GM12878 (cell line): ENCODE measurements around the gene TMC7. TPM values are rescaled to one million over a fixed set of nuclear protein-coding genes. Genes with fewer than 3 reads are reported as not detected.

Experiments used
- ATAC-seq: fragments of 200-7000 bp; cut with Tn5 transposase; 3 replicates; pipeline ENCODE4 v1.9.1; 2020; ENCODE audit warnings: mild to moderate bottlenecking, moderate library complexity
- BruUV-seq: library from RNA; stranded (reverse); fragments of 400-500 nt; replicated peaks from 2 replicates; lab custom pipeline; 2021; lab: Mats Ljungman, UMichigan
- CTCF ChIA-PET: fragments of 300-600 bp; sonication (Branson Sonifier 250); formaldehyde crosslinking; extraction: SDS; loops from one replicate; lab custom pipeline; 2021; ENCODE audit warnings: inconsistent platforms; lab: Yijun Ruan, JAX
- POLR2A ChIA-PET: fragments of 350-600 bp; formaldehyde crosslinking; extraction: SDS; loops from one replicate; lab custom pipeline; 2021; ENCODE audit warnings: inconsistent platforms; lab: Charles Lee
- RAD21 ChIA-PET: fragments of 300-600 bp; sonication (Branson Sonifier 250); formaldehyde crosslinking; loops from one replicate; lab custom pipeline; 2023; ENCODE audit warnings: antibody characterized with exemption; ENCODE audit not compliant: unreplicated experiment; lab: Charles Lee
- SMC1A ChIA-PET: fragments of 300-600 bp; sonication (Branson Sonifier 250); formaldehyde crosslinking; loops from one replicate; lab custom pipeline; 2023; ENCODE audit not compliant: unreplicated experiment, uncharacterized antibody; lab: Charles Lee
- DNase-seq: peaks from one replicate; pipeline ENCODE4 v3.0.0-alpha.2; 2011; ENCODE audit warnings: low read depth, low spot score
- FAIRE-seq: peaks from 3 replicates; lab custom pipeline; 2011; peaks lifted over from hg19 to GRCh38; lab: Jason Lieb, UNC
- H2AFZ ChIP-seq: 2 replicates; pipeline ENCODE4 v1.6.0; 2011; ENCODE audit warnings: low read depth, low read length, control low read depth; ENCODE audit not compliant: control insufficient read depth
- H3K27ac ChIP-seq: 2 replicates; pipeline ENCODE4 v1.5.1; 2011; ENCODE audit warnings: control low read depth; ENCODE audit not compliant: control insufficient read depth, insufficient read depth
- H3K27me3 ChIP-seq, 2 experiments: replicated peaks in 1 of 2; 2 replicates each; pipeline versions ENCODE4 v1.6.0 to v1.6.1; 2011; ENCODE audit warnings: low read length in 1 of 2; ENCODE audit not compliant: control insufficient read depth in 2 of 2, insufficient read depth in 2 of 2
- H3K36me3 ChIP-seq, 2 experiments: 2 replicates each; pipeline ENCODE4 v1.5.1; 2011; ENCODE audit warnings: low read length in 1 of 2; ENCODE audit not compliant: control insufficient read depth in 2 of 2, insufficient read depth in 2 of 2
- H3K4me1 ChIP-seq: 2 replicates; pipeline ENCODE4 v1.6.1; 2011; ENCODE audit warnings: mild to moderate bottlenecking, low read length, moderate library complexity, mixed read lengths; ENCODE audit not compliant: control insufficient read depth, insufficient read depth
- H3K4me2 ChIP-seq: 2 replicates; pipeline ENCODE4 v1.6.0; 2011; ENCODE audit warnings: control low read depth; ENCODE audit not compliant: control insufficient read depth, insufficient read depth
- H3K4me3 ChIP-seq: fragments of 200-600 bp; sonication (generic); 2 replicates; pipeline ENCODE4 v1.5.1; 2016
- H3K79me2 ChIP-seq: 2 replicates; pipeline ENCODE4 v1.6.0; 2011; ENCODE audit warnings: low read length; ENCODE audit not compliant: control insufficient read depth, insufficient read depth
- H3K9ac ChIP-seq: 2 replicates; pipeline ENCODE4 v1.8.0; 2011; ENCODE audit warnings: low read length, control low read depth, mixed read lengths; ENCODE audit not compliant: control insufficient read depth, insufficient read depth
- H3K9me3 ChIP-seq: replicated peaks from 3 replicates; pipeline ENCODE4 v1.5.1; 2011; ENCODE audit warnings: mild to moderate bottlenecking, low read length; ENCODE audit not compliant: control insufficient read depth, insufficient read depth
- H4K20me1 ChIP-seq: 2 replicates; pipeline ENCODE4 v1.6.0; 2011; ENCODE audit not compliant: control insufficient read depth, insufficient read depth
- EP300 ChIP-seq, 2 experiments: fragments of 150-350 bp in 1 of 2; IDR thresholded peaks; 2 replicates each; pipeline ENCODE4 v1.6.1; 2011 to 2012; ENCODE audit warnings: low read depth in 2 of 2, low read length in 2 of 2, borderline replicate concordance in 1 of 2, improper control_type of control experiment in 1 of 2, inconsistent platforms in 1 of 2; ENCODE audit not compliant: control insufficient read depth in 1 of 2
- IRF5 ChIP-seq: fragments of 450-650 bp; IDR thresholded peaks from 2 replicates; pipeline ENCODE4 v1.6.1; 2017; ENCODE audit warnings: borderline replicate concordance
- NR2C1 ChIP-seq: fragments of 450-650 bp; IDR thresholded peaks from 2 replicates; pipeline ENCODE4 v1.6.1; 2017; ENCODE audit warnings: antibody characterized with exemption, mild to moderate bottlenecking, moderate library complexity
- POLR2A ChIP-seq: IDR thresholded peaks from 2 replicates; pipeline ENCODE4 v1.6.1; 2011; ENCODE audit warnings: low read depth, mild to moderate bottlenecking, low read length
- POLR2AphosphoS5 ChIP-seq: IDR thresholded peaks from 2 replicates; pipeline ENCODE4 v1.6.1; 2011; ENCODE audit warnings: mild to moderate bottlenecking, low read length, inconsistent platforms
- RCOR1 ChIP-seq: conservative IDR thresholded peaks from 2 replicates; pipeline ENCODE4 v1.6.1; 2012; ENCODE audit warnings: low read depth, low read length, improper control_type of control experiment
- RELA ChIP-seq: fragments of 450-650 bp; IDR thresholded peaks from 2 replicates; pipeline ENCODE4 v1.8.0; 2014; ENCODE audit warnings: borderline replicate concordance; ENCODE audit not compliant: partially characterized antibody
- RUNX3 ChIP-seq: IDR thresholded peaks from 2 replicates; pipeline ENCODE4 v1.6.1; 2012; ENCODE audit warnings: low read length, inconsistent platforms
- SMAD1 ChIP-seq: fragments of 450-650 bp; IDR thresholded peaks from 2 replicates; pipeline ENCODE4 v1.6.1; 2018; ENCODE audit warnings: mild to moderate bottlenecking, low read depth; ENCODE audit not compliant: partially characterized antibody
- SP1 ChIP-seq: IDR thresholded peaks from one replicate; pipeline ENCODE4 v1.6.1; 2011; ENCODE audit warnings: low read depth, low read length
- SPI1 ChIP-seq: IDR thresholded peaks from 2 replicates; pipeline ENCODE4 v1.6.1; 2011; ENCODE audit warnings: low read depth, mild to moderate bottlenecking, low read length, moderate library complexity, borderline replicate concordance; ENCODE audit not compliant: insufficient read depth
- SREBF1 ChIP-seq: IDR thresholded peaks from 2 replicates; pipeline ENCODE4 v1.6.1; 2012; ENCODE audit warnings: mild to moderate bottlenecking, low read length
- TAF1 ChIP-seq: IDR thresholded peaks from 2 replicates; pipeline ENCODE4 v1.6.1; 2011; ENCODE audit warnings: mild to moderate bottlenecking, low read depth, low read length, borderline replicate concordance
- TCF7 ChIP-seq: IDR thresholded peaks from 2 replicates; pipeline ENCODE4 v1.6.1; 2014; ENCODE audit warnings: antibody characterized with exemption, borderline replicate concordance
- ZBTB11 ChIP-seq: fragments of 450-650 bp; formaldehyde crosslinking; IDR thresholded peaks from 2 replicates; pipeline ENCODE4 v1.5.0; 2022; ENCODE audit warnings: mild to moderate bottlenecking, missing genetic modification characterization
- ZNF687 ChIP-seq: fragments of 450-650 bp; IDR thresholded peaks from 2 replicates; pipeline ENCODE4 v1.6.1; 2017; ENCODE audit warnings: mild to moderate bottlenecking, moderate library complexity
- WGBS: methylation state at CpG from one replicate; pipeline ENCODE4 v1.1.6; 2016; ENCODE audit warnings: low lambda C conversion rate; ENCODE audit not compliant: insufficient replicate concordance, insufficient coverage; ENCODE audit errors: missing lambda C conversion rate; 5-methylcytosine and 5-hydroxymethylcytosine counted together
- in situ Hi-C: fragments of 300-500 bp; cut with MboI; formaldehyde crosslinking; loops from 9 replicates; pipeline ENCODE4 v1.14.3; 2018; ENCODE audit warnings: mixed read lengths
- intact Hi-C: fragments of 100-400 bp; cut with micrococcal nuclease; formaldehyde crosslinking; loops from one replicate; pipeline ENCODE4 v1.14.2; 2022; ENCODE audit not compliant: unreplicated experiment
- polyA plus RNA-seq, 11 experiments: library from polyadenylated mRNA; depleted of rRNA in 4 of 11; unstranded in 6 of 11; stranded (reverse) in 5 of 11; fragments of >200 nt; fragmentation: Nextera tagmentation in 4 of 11; fragmentation: Illumina TruSeq in 1 of 11; extraction: Ambion mirVana in 4 of 11; extraction: Trizol in 1 of 11; gene quantifications; 1 replicate in 1 of 11; 2 replicates in 10 of 11; pipeline versions ENCODE4 v1.2.1 to v1.2.3, GENCODE V29; 2011 to 2016; ENCODE audit warnings: inconsistent platforms in 2 of 11, missing spikeins in 2 of 11, low read depth in 1 of 11
- total RNA-seq, 4 experiments: library from RNA; depleted of rRNA in 3 of 4; stranded (reverse); fragments of >200 nt in 3 of 4; fragmentation: Illumina TruSeq in 1 of 4; extraction: Trizol in 1 of 4; gene quantifications; 2 replicates each; pipeline versions ENCODE4 v1.2.1 to v1.2.3, GENCODE V29; 2013 to 2021

Gene TMC7
- total and polyA plus RNA-seq, 10 of the 15 experiments (the other 5 are each of a cell fraction or from before 2014, with no cell fraction given), result 0.15 TPM; not detected in 9

- RAD21 ChIA-PET, result interaction anchor here (1.5 kb wide), 1 partner anchor 170 kb away, joined by 3 read pairs; no protein-coding TSS in a partner anchor
- no peak overlapping the region for H3K4me3 ChIP-seq
- CTCF ChIA-PET, result no interaction called here
- SMC1A ChIA-PET, result no interaction called here
- H3K36me3 ChIP-seq, result no peaks in the 10 kb centered on the region
- H3K79me2 ChIP-seq, result no peaks in the 10 kb centered on the region
- no peak for TF ChIP-seq RELA
- TF ChIP-seq POLR2AphosphoS5, result no peak
- TF ChIP-seq SMAD1, result no peak
- no peak for TF ChIP-seq ZBTB11 (CRISPR knock-in tag)
- TF ChIP-seq POLR2A, result no peak
- no peak for TF ChIP-seq SP1
- TF ChIP-seq NR2C1, result no peak
- no peak for TF ChIP-seq EP300 (IDR thresholded peaks at IDR 0.05; ENCODE audit: borderline replicate concordance in 1 of 2, control insufficient read depth in 1 of 2, low read depth in 2 of 2, low read length in 2 of 2)
- TF ChIP-seq IRF5, result no peak
- no peak for TF ChIP-seq RUNX3
- TF ChIP-seq ZNF687, result no peak
- TF ChIP-seq RCOR1, result no peak
- TF ChIP-seq SREBF1, result no peak
- no peak for TF ChIP-seq TAF1
- no peak for TF ChIP-seq SPI1
- no peak for TF ChIP-seq TCF7
- H2AFZ ChIP-seq, result no peak overlapping the region
- no peaks in the 10 kb centered on the region for H3K9me3 ChIP-seq
- DNase-seq (no peak), FAIRE-seq (no peak), ATAC-seq (no peak)
- no peaks in the 10 kb centered on the region for H3K4me1 ChIP-seq
- H3K4me2 ChIP-seq, result no peak overlapping the region
- intact Hi-C loops, result no loop called here
- POLR2A ChIA-PET, result no interaction called here
- H4K20me1 ChIP-seq, result no peaks in the 10 kb centered on the region
- in situ Hi-C loops, result no loop called here
- no peaks in the 10 kb centered on the region; a peak in 1 of 4 replicates for H3K27me3 ChIP-seq
- 12% methylated on average over 3 of the region's 3 CpGs for WGBS
- no peak overlapping the region for H3K27ac ChIP-seq
- no peak overlapping the region for H3K9ac ChIP-seq
- no TSS peak for BruUV-seq
Observed at GRCh38 chr16:18975109-18975508, 8.6 kb upstream of the TMC7 start.
